GM12878 (cell line): ENCODE measurements around the gene CARD16. TPM values are rescaled to one million over a fixed set of nuclear protein-coding genes. Genes with fewer than 3 reads are reported as not detected.

Experiments used
- ATAC-seq: fragments of 200-7000 bp; cut with Tn5 transposase; 3 replicates; pipeline ENCODE4 v1.9.1; 2020; ENCODE audit warnings: mild to moderate bottlenecking, moderate library complexity
- BruUV-seq: library from RNA; stranded (reverse); fragments of 400-500 nt; replicated peaks from 2 replicates; lab custom pipeline; 2021; lab: Mats Ljungman, UMichigan
- CTCF ChIA-PET: fragments of 300-600 bp; sonication (Branson Sonifier 250); formaldehyde crosslinking; extraction: SDS; loops from one replicate; lab custom pipeline; 2021; ENCODE audit warnings: inconsistent platforms; lab: Yijun Ruan, JAX
- POLR2A ChIA-PET: fragments of 350-600 bp; formaldehyde crosslinking; extraction: SDS; loops from one replicate; lab custom pipeline; 2021; ENCODE audit warnings: inconsistent platforms; lab: Charles Lee
- RAD21 ChIA-PET: fragments of 300-600 bp; sonication (Branson Sonifier 250); formaldehyde crosslinking; loops from one replicate; lab custom pipeline; 2023; ENCODE audit warnings: antibody characterized with exemption; ENCODE audit not compliant: unreplicated experiment; lab: Charles Lee
- SMC1A ChIA-PET: fragments of 300-600 bp; sonication (Branson Sonifier 250); formaldehyde crosslinking; loops from one replicate; lab custom pipeline; 2023; ENCODE audit not compliant: unreplicated experiment, uncharacterized antibody; lab: Charles Lee
- DNase-seq: peaks from one replicate; pipeline ENCODE4 v3.0.0-alpha.2; 2011; ENCODE audit warnings: low read depth, low spot score
- FAIRE-seq: peaks from 3 replicates; lab custom pipeline; 2011; peaks lifted over from hg19 to GRCh38; lab: Jason Lieb, UNC
- H2AFZ ChIP-seq: 2 replicates; pipeline ENCODE4 v1.6.0; 2011; ENCODE audit warnings: low read depth, low read length, control low read depth; ENCODE audit not compliant: control insufficient read depth
- H3K27ac ChIP-seq: 2 replicates; pipeline ENCODE4 v1.5.1; 2011; ENCODE audit warnings: control low read depth; ENCODE audit not compliant: control insufficient read depth, insufficient read depth
- H3K27me3 ChIP-seq, 2 experiments: replicated peaks in 1 of 2; 2 replicates each; pipeline versions ENCODE4 v1.6.0 to v1.6.1; 2011; ENCODE audit warnings: low read length in 1 of 2; ENCODE audit not compliant: control insufficient read depth in 2 of 2, insufficient read depth in 2 of 2
- H3K36me3 ChIP-seq, 2 experiments: 2 replicates each; pipeline ENCODE4 v1.5.1; 2011; ENCODE audit warnings: low read length in 1 of 2; ENCODE audit not compliant: control insufficient read depth in 2 of 2, insufficient read depth in 2 of 2
- H3K4me1 ChIP-seq: 2 replicates; pipeline ENCODE4 v1.6.1; 2011; ENCODE audit warnings: mild to moderate bottlenecking, low read length, moderate library complexity, mixed read lengths; ENCODE audit not compliant: control insufficient read depth, insufficient read depth
- H3K4me2 ChIP-seq: 2 replicates; pipeline ENCODE4 v1.6.0; 2011; ENCODE audit warnings: control low read depth; ENCODE audit not compliant: control insufficient read depth, insufficient read depth
- H3K4me3 ChIP-seq: fragments of 200-600 bp; sonication (generic); 2 replicates; pipeline ENCODE4 v1.5.1; 2016
- H3K79me2 ChIP-seq: 2 replicates; pipeline ENCODE4 v1.6.0; 2011; ENCODE audit warnings: low read length; ENCODE audit not compliant: control insufficient read depth, insufficient read depth
- H3K9ac ChIP-seq: 2 replicates; pipeline ENCODE4 v1.8.0; 2011; ENCODE audit warnings: low read length, control low read depth, mixed read lengths; ENCODE audit not compliant: control insufficient read depth, insufficient read depth
- H3K9me3 ChIP-seq: replicated peaks from 3 replicates; pipeline ENCODE4 v1.5.1; 2011; ENCODE audit warnings: mild to moderate bottlenecking, low read length; ENCODE audit not compliant: control insufficient read depth, insufficient read depth
- H4K20me1 ChIP-seq: 2 replicates; pipeline ENCODE4 v1.6.0; 2011; ENCODE audit not compliant: control insufficient read depth, insufficient read depth
- ASH2L ChIP-seq: fragments of 300-600, 200-600 bp; sonication (generic); IDR thresholded peaks from 2 replicates; pipeline ENCODE4 v1.6.1; 2017; ENCODE audit warnings: low read depth, mild to moderate bottlenecking, borderline replicate concordance
- BCL11A ChIP-seq: IDR thresholded peaks from 2 replicates; pipeline ENCODE4 v1.6.1; 2011; ENCODE audit warnings: low read depth, low read length
- CBX3 ChIP-seq: fragments of 200-600 bp; sonication (generic); IDR thresholded peaks from 2 replicates; pipeline ENCODE4 v1.6.1; 2016; ENCODE audit warnings: low read depth, borderline replicate concordance
- CUX1 ChIP-seq: IDR thresholded peaks from 2 replicates; pipeline ENCODE4 v1.6.1; 2012; ENCODE audit warnings: improper control_type of control experiment, low read depth, low read length; ENCODE audit not compliant: insufficient replicate concordance
- MEF2B ChIP-seq: fragments of 450-650 bp; IDR thresholded peaks from 2 replicates; pipeline ENCODE4 v1.6.1; 2018; ENCODE audit warnings: mild to moderate bottlenecking, moderate library complexity; ENCODE audit not compliant: partially characterized antibody, poor library complexity, severe bottlenecking
- POLR2A ChIP-seq: IDR thresholded peaks from 2 replicates; pipeline ENCODE4 v1.6.1; 2011; ENCODE audit warnings: low read depth, mild to moderate bottlenecking, low read length
- RAD51 ChIP-seq: fragments of 450-650 bp; IDR thresholded peaks from 2 replicates; pipeline ENCODE4 v1.6.1; 2016; ENCODE audit warnings: moderate library complexity, mild to moderate bottlenecking, inconsistent platforms
- SIN3A ChIP-seq: IDR thresholded peaks from 2 replicates; pipeline ENCODE4 v1.6.1; 2012; ENCODE audit warnings: low read depth, low read length, improper control_type of control experiment
- SKIL ChIP-seq: fragments of 450-650 bp; IDR thresholded peaks from 2 replicates; pipeline ENCODE4 v1.6.1; 2017; ENCODE audit warnings: mild to moderate bottlenecking, low read depth, inconsistent platforms; ENCODE audit not compliant: poor library complexity, severe bottlenecking
- SMAD5 ChIP-seq: IDR thresholded peaks from 2 replicates; pipeline ENCODE4 v1.6.1; 2016; ENCODE audit warnings: antibody characterized with exemption, low read depth
- TARDBP ChIP-seq: IDR thresholded peaks from 2 replicates; pipeline ENCODE4 v1.6.1; 2016; ENCODE audit warnings: borderline replicate concordance
- ZNF592 ChIP-seq: fragments of 450-650 bp; IDR thresholded peaks from 2 replicates; pipeline ENCODE4 v1.6.1; 2017; ENCODE audit warnings: mild to moderate bottlenecking, moderate library complexity
- WGBS: methylation state at CpG from one replicate; pipeline ENCODE4 v1.1.6; 2016; ENCODE audit warnings: low lambda C conversion rate; ENCODE audit not compliant: insufficient replicate concordance, insufficient coverage; ENCODE audit errors: missing lambda C conversion rate; 5-methylcytosine and 5-hydroxymethylcytosine counted together
- in situ Hi-C: fragments of 300-500 bp; cut with MboI; formaldehyde crosslinking; loops from 9 replicates; pipeline ENCODE4 v1.14.3; 2018; ENCODE audit warnings: mixed read lengths
- intact Hi-C: fragments of 100-400 bp; cut with micrococcal nuclease; formaldehyde crosslinking; loops from one replicate; pipeline ENCODE4 v1.14.2; 2022; ENCODE audit not compliant: unreplicated experiment
- polyA plus RNA-seq, 11 experiments: library from polyadenylated mRNA; depleted of rRNA in 4 of 11; unstranded in 6 of 11; stranded (reverse) in 5 of 11; fragments of >200 nt; fragmentation: Nextera tagmentation in 4 of 11; fragmentation: Illumina TruSeq in 1 of 11; extraction: Ambion mirVana in 4 of 11; extraction: Trizol in 1 of 11; gene quantifications; 1 replicate in 1 of 11; 2 replicates in 10 of 11; pipeline versions ENCODE4 v1.2.1 to v1.2.3, GENCODE V29; 2011 to 2016; ENCODE audit warnings: inconsistent platforms in 2 of 11, missing spikeins in 2 of 11, low read depth in 1 of 11
- total RNA-seq, 4 experiments: library from RNA; depleted of rRNA in 3 of 4; stranded (reverse); fragments of >200 nt in 3 of 4; fragmentation: Illumina TruSeq in 1 of 4; extraction: Trizol in 1 of 4; gene quantifications; 2 replicates each; pipeline versions ENCODE4 v1.2.1 to v1.2.3, GENCODE V29; 2013 to 2021

The CARD16 gene
- total and polyA plus RNA-seq, 10 of the 15 experiments (the other 5 are each of a cell fraction or from before 2014, with no cell fraction given): 11.8 to 76.3 (median 25.9) TPM

- no peak for FAIRE-seq
- H3K36me3 ChIP-seq: no peaks in the 10 kb centered on the region
- DNase-seq: no peak
- ATAC-seq: no peak
- no peak overlapping the region for H3K4me2 ChIP-seq
- no peak overlapping the region for H3K27ac ChIP-seq
- in situ Hi-C loops: loop anchor here (10.0 kb wide), 1 partner anchor 385 kb away; no protein-coding TSS in a partner anchor
- CTCF ChIA-PET: interaction anchor here (1.6 kb wide), 1 partner anchor 53 kb away, joined by 3 read pairs; no protein-coding TSS in a partner anchor
- H3K9me3 ChIP-seq: no peaks in the 10 kb centered on the region
- H3K27me3 ChIP-seq: no peaks in the 10 kb centered on the region
- no peak overlapping the region for H3K4me3 ChIP-seq
- no peak overlapping the region for H2AFZ ChIP-seq
- POLR2A ChIA-PET: no interaction called here
- intact Hi-C loops: loop anchor here (5.0 kb wide), 1 partner anchor 52 kb away; no protein-coding TSS in a partner anchor
- BruUV-seq: no TSS peak
- H3K4me1 ChIP-seq: no peaks in the 10 kb centered on the region
- SMC1A ChIA-PET: no interaction called here
- whole genome bisulfite sequencing: 57% methylated on average over 1 of the region's 1 CpG
- no peaks in the 10 kb centered on the region for H4K20me1 ChIP-seq
- H3K9ac ChIP-seq: no peak overlapping the region
- no peaks in the 10 kb centered on the region for H3K79me2 ChIP-seq
- RAD21 ChIA-PET: no interaction called here
- TF ChIP-seq CUX1: no peak
- no peak for TF ChIP-seq CBX3
- no peak for TF ChIP-seq ASH2L
- TF ChIP-seq RAD51: no peak
- TF ChIP-seq MEF2B: no peak
- no peak for TF ChIP-seq TARDBP
- no peak for TF ChIP-seq BCL11A
- TF ChIP-seq POLR2A: no peak
- no peak for TF ChIP-seq SMAD5
- no peak for TF ChIP-seq ZNF592
- TF ChIP-seq SKIL: no peak
- no peak for TF ChIP-seq SIN3A
These were observed 45.4 kb downstream of the CARD16 start for GRCh38 chr11:104999721-105000120.
